ENCODE data around the gene ARMC6.

- TF ChIP-seq CTCF (IDR thresholded peaks at IDR 0.05; ENCODE audit: low read depth, low read length, missing input control), result no peak
- TF ChIP-seq SP1 (IDR thresholded peaks at IDR 0.05), result no peak
- no peak for TF ChIP-seq GABPA (IDR thresholded peaks at IDR 0.05 in 1 of 2, conservative IDR thresholded peaks at IDR 0.05 in 1 of 2)
- no peak for TF ChIP-seq REST (IDR thresholded peaks at IDR 0.05)
- TF ChIP-seq JUND (IDR thresholded peaks at IDR 0.05), result no peak
- no peak for TF ChIP-seq MAX (IDR thresholded peaks at IDR 0.05)
- no peak for TF ChIP-seq RAD21 (IDR thresholded peaks at IDR 0.05)
These were observed 7.5 kb upstream of the ARMC6 start for GRCh38 chr19:19025861-19026260.
